Endothelial cell of umbilical vein (primary cell): ENCODE results near the gene GRHPR. TPM values are rescaled to one million over a fixed set of nuclear protein-coding genes. Genes with fewer than 3 reads are reported as not detected.

Source experiments
- BruUV-seq: library from RNA; stranded (reverse); fragments of 400-500 nt; replicated peaks from 2 replicates; lab custom pipeline; 2021; lab: Mats Ljungman, UMichigan
- CTCF ChIA-PET: fragments of 300-600, 350-600 bp; sonication (Branson Sonifier 250); formaldehyde crosslinking; loops from one replicate; lab custom pipeline; 2021; ENCODE audit warnings: antibody characterized with exemption, inconsistent platforms; lab: Charles Lee
- POLR2A ChIA-PET: fragments of 300-600, 350-600 bp; sonication (Branson Sonifier 250); formaldehyde crosslinking; loops from one replicate; lab custom pipeline; 2021; ENCODE audit warnings: antibody characterized with exemption, inconsistent platforms; lab: Charles Lee
- DNase-seq: peaks from one replicate; pipeline ENCODE4 v3.0.0-alpha.2; 2011; ENCODE audit warnings: low read depth, low spot score
- FAIRE-seq: peaks from 2 replicates; lab custom pipeline; 2011; peaks lifted over from hg19 to GRCh38; lab: Jason Lieb, UNC
- H2AFZ ChIP-seq: 2 replicates; pipeline ENCODE4 v1.6.0; 2012; ENCODE audit warnings: low read depth, low read length, control low read depth, inconsistent platforms
- H3K27ac ChIP-seq: 2 replicates; pipeline ENCODE4 v1.5.1; 2011; ENCODE audit warnings: low read depth, mild to moderate bottlenecking, control low read depth, low read length, moderate library complexity; ENCODE audit not compliant: insufficient read depth
- H3K27me3 ChIP-seq, 2 experiments: 2 replicates each; pipeline versions ENCODE4 v1.6.0 to v1.6.1; 2011; ENCODE audit warnings: low read length in 2 of 2, mixed read lengths in 1 of 2; ENCODE audit not compliant: control insufficient read depth in 2 of 2, insufficient read depth in 2 of 2
- H3K36me3 ChIP-seq, 2 experiments: 2 replicates in 1 of 2; 3 replicates in 1 of 2; pipeline ENCODE4 v1.5.1; 2011; ENCODE audit warnings: low read length in 2 of 2, mild to moderate bottlenecking in 1 of 2, moderate library complexity in 1 of 2; ENCODE audit not compliant: control insufficient read depth in 2 of 2, insufficient read depth in 2 of 2; ENCODE audit errors: extremely low read depth in 1 of 2
- H3K4me1 ChIP-seq: 3 replicates; pipeline ENCODE4 v1.5.1; 2011; ENCODE audit warnings: mild to moderate bottlenecking, low read length; ENCODE audit not compliant: control insufficient read depth, insufficient read depth; ENCODE audit errors: extremely low read depth
- H3K4me2 ChIP-seq: 2 replicates; pipeline ENCODE4 v1.6.1; 2011; ENCODE audit warnings: low read length, control low read depth, mixed read lengths; ENCODE audit not compliant: insufficient read depth
- H3K4me3 ChIP-seq, 3 experiments: fragments of 200-600 bp in 1 of 3; sonication (generic), shearing (Covaris generic) in 1 of 3; replicated peaks in 1 of 3; 2 replicates each; pipeline ENCODE4 v1.5.1; 2011 to 2016; ENCODE audit warnings: control low read depth in 3 of 3, low read length in 3 of 3, mild to moderate bottlenecking in 2 of 3, inconsistent platforms in 1 of 3, low read depth in 1 of 3, moderate library complexity in 1 of 3; ENCODE audit not compliant: insufficient read depth in 1 of 3
- H3K79me2 ChIP-seq: 2 replicates; pipeline ENCODE4 v1.6.0; 2012; ENCODE audit warnings: low read length, inconsistent platforms; ENCODE audit not compliant: control insufficient read depth, insufficient read depth
- H3K9ac ChIP-seq: replicated peaks from 2 replicates; pipeline ENCODE3; 2011; ENCODE audit warnings: low read length, control low read depth; ENCODE audit not compliant: insufficient read depth; ENCODE audit errors: extremely low read depth
- H3K9me1 ChIP-seq: replicated peaks from 3 replicates; pipeline ENCODE4 v1.6.0; 2011; ENCODE audit warnings: mild to moderate bottlenecking, low read length; ENCODE audit not compliant: control insufficient read depth, insufficient read depth; ENCODE audit errors: extremely low read depth
- H3K9me3 ChIP-seq: replicated peaks from 2 replicates; pipeline ENCODE4 v1.5.1; 2012; ENCODE audit warnings: low read length, inconsistent platforms; ENCODE audit not compliant: control insufficient read depth, insufficient read depth
- H4K20me1 ChIP-seq: replicated peaks from 2 replicates; pipeline ENCODE3; 2011; ENCODE audit warnings: mild to moderate bottlenecking, low read length; ENCODE audit not compliant: control insufficient read depth, insufficient read depth; ENCODE audit errors: extremely low read depth
- CTCF ChIP-seq, 2 donors: IDR thresholded peaks; 1 replicate in 1 of 2; 2 replicates in 1 of 2; pipeline ENCODE4 v1.5.1; 2011; ENCODE audit warnings: low read length in 2 of 2, mild to moderate bottlenecking in 2 of 2, moderate library complexity in 2 of 2, control low read depth in 1 of 2, inconsistent platforms in 1 of 2, low read depth in 1 of 2; ENCODE audit not compliant: insufficient read depth in 1 of 2; ENCODE audit errors: extremely low read depth in 1 of 2
- EZH2 ChIP-seq: IDR thresholded peaks from 2 replicates; pipeline ENCODE4 v1.6.1; 2012; ENCODE audit warnings: borderline replicate concordance, low read depth, mild to moderate bottlenecking, moderate library complexity, low read length, inconsistent platforms; ENCODE audit not compliant: severe bottlenecking
- FOS ChIP-seq: IDR thresholded peaks from 2 replicates; pipeline ENCODE4 v1.6.1; 2011; ENCODE audit warnings: mild to moderate bottlenecking, low read length, moderate library complexity, borderline replicate concordance; ENCODE audit not compliant: insufficient read depth
- GATA2 ChIP-seq: IDR thresholded peaks from 2 replicates; pipeline ENCODE4 v1.7.0; 2011; ENCODE audit warnings: low read depth, mild to moderate bottlenecking, moderate library complexity, mixed read lengths, low read length; ENCODE audit not compliant: insufficient read length, insufficient read depth
- JUN ChIP-seq: IDR thresholded peaks from 2 replicates; pipeline ENCODE4 v1.6.1; 2011; ENCODE audit warnings: borderline replicate concordance, low read depth; ENCODE audit not compliant: insufficient read length, insufficient read depth
- MAX ChIP-seq: IDR thresholded peaks from 2 replicates; pipeline ENCODE4 v1.6.1; 2011; ENCODE audit not compliant: insufficient read depth, insufficient read length
- MYC ChIP-seq: IDR thresholded peaks from one replicate; pipeline ENCODE4 v1.6.1; 2011; ENCODE audit warnings: mild to moderate bottlenecking, low read depth, low read length
- POLR2A ChIP-seq: IDR thresholded peaks from 2 replicates; pipeline ENCODE4 v1.6.1; 2012; ENCODE audit warnings: low read depth, mild to moderate bottlenecking, control low read depth, low read length
- POLR2AphosphoS5 ChIP-seq: IDR thresholded peaks from 2 replicates; pipeline ENCODE4 v1.6.1; 2012; ENCODE audit warnings: low read depth, mild to moderate bottlenecking, control low read depth, low read length, moderate library complexity; ENCODE audit not compliant: insufficient read depth
- dilution Hi-C: fragments of 300-500 bp; cut with MboI; formaldehyde crosslinking; loops from one replicate; pipeline ENCODE4 v1.15.0; 2019; ENCODE audit warnings: low sequenced_read_pairs; ENCODE audit not compliant: extremely low pct_ligation_motif_present
- intact Hi-C: fragments of 100-400 bp; cut with micrococcal nuclease; formaldehyde crosslinking; loops from one replicate; pipeline ENCODE4 v1.10.0; 2022
- polyA plus RNA-seq, 4 experiments: library from polyadenylated mRNA; depleted of rRNA in 3 of 4; stranded (reverse) in 3 of 4; unstranded in 1 of 4; fragments of >200 nt; gene quantifications; 2 replicates each; pipeline versions ENCODE4 v1.2.1 to v1.2.3, GENCODE V29; 2011 to 2012; ENCODE audit warnings: missing spikeins in 1 of 4
- total RNA-seq: library from RNA; stranded (reverse); gene quantifications from 2 replicates; pipeline ENCODE4 v1.2.3, GENCODE V29; 2021

The GRHPR gene
- total and polyA plus RNA-seq, 2 donors (not counting 3 experiments of a cell fraction or from before 2014, with no cell fraction given) = 91.2 to 247 TPM

- DNase-seq = peak; percentile 13
Measured at GRCh38 chr9:37405350-37405749, 17.1 kb upstream of the GRHPR start.

More at GRCh38 chr9:37405350-37405749, 17.1 kb upstream of the GRHPR start:
- Histone ChIP-seq H3K4me2 (no peak overlapping the region), H3K36me3 (no peaks in the 10 kb centered on the region), H3K27me3 (peaks cover 2 to 15% of the 10 kb centered on the region in 2 experiments), H4K20me1 (no peaks in the 10 kb centered on the region), H3K9ac (no peak overlapping the region), H3K4me1 (no peaks in the 10 kb centered on the region), H2AFZ (no peak overlapping the region), H3K79me2 (no peaks in the 10 kb centered on the region), H3K9me3 (no peaks in the 10 kb centered on the region), H3K9me1 (no peaks in the 10 kb centered on the region), H3K27ac (no peak overlapping the region), H3K4me3 (no peak overlapping the region)
- CTCF ChIA-PET = interaction anchor here (1.4 to 1.5 kb wide), 2 partner anchors 10 to 533 kb away, joined by 3 to 4 read pairs; no protein-coding TSS in a partner anchor
- POLR2A ChIA-PET = no interaction called here
- TF ChIP-seq POLR2AphosphoS5 (no peak), JUN (no peak), CTCF (IDR thresholded peaks at IDR 0.05; ENCODE audit: extremely low read depth in 1 of 2, insufficient read depth in 1 of 2, low read depth in 1 of 2, low read length in 2 of 2) (no peak), MAX (no peak), GATA2 (no peak), POLR2A (no peak), FOS (no peak), MYC (no peak), EZH2 (no peak)
- intact Hi-C loops = no loop called here
- dilution Hi-C loops = no loop called here
- FAIRE-seq = no peak
- no TSS peak for BruUV-seq
